GM12873 (cell line): Measurements from ENCODE around the gene TMEM196.

Source experiments
- CTCF ChIP-seq: IDR thresholded peaks from 2 replicates; pipeline ENCODE4 v1.5.1; 2012; ENCODE audit warnings: low read depth, mild to moderate bottlenecking, moderate library complexity, low read length, control low read depth; ENCODE audit not compliant: insufficient read depth; ENCODE audit errors: missing control alignments

TMEM196 gene

GRCh38 chr7:19692111-19692828 is 81.1 kb downstream of the TMEM196 start:
- no peak for TF ChIP-seq CTCF

GRCh38 chr7:19690736-19691135 is 82.7 kb downstream of the TMEM196 start:
- TF ChIP-seq CTCF = no peak

- TF ChIP-seq CTCF = no peak
Observed at GRCh38 chr7:19681596-19681995, 91.8 kb downstream of the TMEM196 start.

GRCh38 chr7:19677180-19677579 is 96.2 kb downstream of the TMEM196 start:
- no peak for TF ChIP-seq CTCF

GRCh38 chr7:19675816-19676215 is 97.6 kb downstream of the TMEM196 start:
- TF ChIP-seq CTCF = no peak

- TF ChIP-seq CTCF = no peak
Observed at GRCh38 chr7:19674266-19674960, 99.0 kb downstream of the TMEM196 start.

GRCh38 chr7:19670806-19671205 is 102.6 kb downstream of the TMEM196 start:
- TF ChIP-seq CTCF = no peak
